HL-60 (cell line): ENCODE measurements around the gene PHF14.

Experiments used
- DNase-seq, 2 experiments: peaks; one replicate each; pipeline ENCODE4 v3.0.0-alpha.2; 2010 to 2020; ENCODE audit warnings: low read depth in 1 of 2, low spot score in 1 of 2
- H3K27ac ChIP-seq: fragments of 250-450 bp; sonication (Bioruptor Pico); replicated peaks from 2 replicates; pipeline ENCODE4 v1.5.1; 2020; ENCODE audit warnings: mild to moderate bottlenecking, moderate library complexity
- H3K27me3 ChIP-seq: fragments of 250-450 bp; sonication (Bioruptor Pico); 2 replicates; pipeline ENCODE4 v1.5.1; 2021; ENCODE audit warnings: mild to moderate bottlenecking, moderate library complexity; ENCODE audit not compliant: insufficient read depth, poor library complexity, severe bottlenecking
- H3K4me3 ChIP-seq: replicated peaks from 2 replicates; pipeline ENCODE4 v1.5.1; 2011; ENCODE audit warnings: mild to moderate bottlenecking, control low read depth, low read length; ENCODE audit not compliant: insufficient read depth
- GABPA ChIP-seq: IDR thresholded peaks from 2 replicates; pipeline ENCODE4 v1.6.1; 2012; ENCODE audit warnings: low read depth
- POLR2AphosphoS5 ChIP-seq: IDR thresholded peaks from 2 replicates; pipeline ENCODE4 v1.6.1; 2012; ENCODE audit warnings: low read depth
- REST ChIP-seq: IDR thresholded peaks from 2 replicates; pipeline ENCODE4 v1.6.1; 2012; ENCODE audit warnings: low read depth; ENCODE audit not compliant: insufficient replicate concordance
- SPI1 ChIP-seq: IDR thresholded peaks from 2 replicates; pipeline ENCODE4 v1.6.1; 2012; ENCODE audit warnings: low read depth, mild to moderate bottlenecking, borderline replicate concordance
- TF ChIP-seq, protein P1 (sequence below): IDR thresholded peaks from one replicate; pipeline ENCODE4 v1.5.1; 2011; ENCODE audit warnings: low read length, control low read depth, inconsistent platforms; ENCODE audit not compliant: insufficient read depth

Gene PHF14

GRCh38 chr7:10998996-10999757, 25.5 kb downstream of the PHF14 start:
- TF ChIP-seq SPI1 (no peak), REST (no peak), GABPA (no peak), POLR2AphosphoS5 (no peak)
- TF ChIP-seq, protein P1, sequence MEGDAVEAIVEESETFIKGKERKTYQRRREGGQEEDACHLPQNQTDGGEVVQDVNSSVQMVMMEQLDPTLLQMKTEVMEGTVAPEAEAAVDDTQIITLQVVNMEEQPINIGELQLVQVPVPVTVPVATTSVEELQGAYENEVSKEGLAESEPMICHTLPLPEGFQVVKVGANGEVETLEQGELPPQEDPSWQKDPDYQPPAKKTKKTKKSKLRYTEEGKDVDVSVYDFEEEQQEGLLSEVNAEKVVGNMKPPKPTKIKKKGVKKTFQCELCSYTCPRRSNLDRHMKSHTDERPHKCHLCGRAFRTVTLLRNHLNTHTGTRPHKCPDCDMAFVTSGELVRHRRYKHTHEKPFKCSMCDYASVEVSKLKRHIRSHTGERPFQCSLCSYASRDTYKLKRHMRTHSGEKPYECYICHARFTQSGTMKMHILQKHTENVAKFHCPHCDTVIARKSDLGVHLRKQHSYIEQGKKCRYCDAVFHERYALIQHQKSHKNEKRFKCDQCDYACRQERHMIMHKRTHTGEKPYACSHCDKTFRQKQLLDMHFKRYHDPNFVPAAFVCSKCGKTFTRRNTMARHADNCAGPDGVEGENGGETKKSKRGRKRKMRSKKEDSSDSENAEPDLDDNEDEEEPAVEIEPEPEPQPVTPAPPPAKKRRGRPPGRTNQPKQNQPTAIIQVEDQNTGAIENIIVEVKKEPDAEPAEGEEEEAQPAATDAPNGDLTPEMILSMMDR: no peak
- Histone ChIP-seq H3K27me3 (no peaks in the 10 kb centered on the region), H3K4me3 (no peak overlapping the region), H3K27ac (no peak overlapping the region)
- DNase-seq: no peak

DNA sequence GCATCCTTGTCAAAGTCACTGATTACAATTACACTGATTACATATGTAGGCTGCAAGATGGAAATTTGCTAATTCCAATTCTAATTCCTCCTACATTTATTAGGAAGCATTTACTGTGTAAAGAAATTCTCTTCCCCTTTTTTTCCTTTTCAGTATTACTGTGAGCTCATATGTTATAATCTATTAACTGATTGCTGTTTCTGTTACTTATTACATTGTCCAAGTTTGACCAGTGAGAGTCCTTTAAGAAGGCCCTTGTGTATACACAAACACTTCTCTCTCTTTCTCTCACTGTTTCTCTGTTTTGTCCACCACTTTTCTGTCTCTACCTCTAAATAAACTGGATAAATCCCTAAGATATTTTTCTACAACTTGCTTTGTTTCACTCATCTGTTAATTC, 31.5 kb downstream of the PHF14 start:
- no peak overlapping the region for H3K4me3 ChIP-seq
- no peaks in the 10 kb centered on the region for H3K27me3 ChIP-seq
- no peak for DNase-seq
- no peak for TF ChIP-seq REST
- TF ChIP-seq SPI1: no peak
- TF ChIP-seq POLR2AphosphoS5: no peak
- TF ChIP-seq, protein P1: no peak
- no peak for TF ChIP-seq GABPA
- H3K27ac ChIP-seq: no peak overlapping the region

DNA sequence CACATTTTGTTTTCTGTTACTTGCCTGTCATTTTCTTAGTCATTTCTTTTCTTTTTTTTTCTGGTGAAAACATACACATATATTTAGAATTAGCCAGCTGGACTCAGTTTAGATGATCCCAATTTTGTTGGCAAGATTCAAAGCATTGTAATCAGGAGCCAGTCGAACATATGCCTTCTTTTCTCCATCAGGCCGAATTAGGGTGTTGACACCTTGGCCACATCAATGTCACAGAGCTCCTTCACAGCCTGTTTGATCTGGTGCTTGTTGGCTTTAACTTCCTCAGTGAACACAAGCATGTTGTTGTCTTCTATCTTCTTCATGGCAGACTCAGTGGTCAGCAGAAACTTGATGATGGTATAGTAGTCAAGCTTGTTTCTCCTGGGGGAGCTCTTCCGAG, 32.6 kb downstream of the PHF14 start:
- TF ChIP-seq SPI1: no peak
- no peak for TF ChIP-seq REST
- no peak for TF ChIP-seq POLR2AphosphoS5
- TF ChIP-seq, protein P1: no peak
- no peak for TF ChIP-seq GABPA
- no peak for DNase-seq
- Histone ChIP-seq H3K27ac (no peak overlapping the region), H3K4me3 (no peak overlapping the region), H3K27me3 (no peaks in the 10 kb centered on the region)
